HG02884 (cell line): ENCODE measurements around the gene HIBADH.

Experiments used
- ATAC-seq: cut with Tn5 transposase; IDR thresholded peaks from one replicate; pipeline ENCODE4 v1.9.1; 2021; ENCODE audit warnings: mild to moderate bottlenecking, moderate library complexity; ENCODE audit not compliant: unreplicated experiment

Gene HIBADH

DNA sequence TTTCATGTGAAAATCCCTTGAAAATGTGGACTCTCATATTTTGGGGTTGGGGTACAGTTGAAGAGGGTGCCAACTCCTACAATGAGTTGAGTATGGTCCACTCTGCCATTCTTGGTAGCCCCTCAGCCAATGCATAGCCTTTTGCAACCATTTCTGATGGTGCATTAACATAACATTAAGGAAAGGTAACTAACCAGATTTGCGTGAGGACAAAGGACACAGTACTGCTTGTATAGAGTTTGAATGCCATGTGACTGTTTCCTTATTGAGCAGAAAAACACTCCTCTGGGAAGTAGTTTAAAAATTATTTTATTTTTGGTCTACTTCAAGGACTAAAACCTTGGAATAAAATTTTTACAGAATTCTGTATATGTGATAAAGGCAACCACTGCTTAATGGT is 107.9 kb downstream of the HIBADH start:
- no peak for ATAC-seq

DNA sequence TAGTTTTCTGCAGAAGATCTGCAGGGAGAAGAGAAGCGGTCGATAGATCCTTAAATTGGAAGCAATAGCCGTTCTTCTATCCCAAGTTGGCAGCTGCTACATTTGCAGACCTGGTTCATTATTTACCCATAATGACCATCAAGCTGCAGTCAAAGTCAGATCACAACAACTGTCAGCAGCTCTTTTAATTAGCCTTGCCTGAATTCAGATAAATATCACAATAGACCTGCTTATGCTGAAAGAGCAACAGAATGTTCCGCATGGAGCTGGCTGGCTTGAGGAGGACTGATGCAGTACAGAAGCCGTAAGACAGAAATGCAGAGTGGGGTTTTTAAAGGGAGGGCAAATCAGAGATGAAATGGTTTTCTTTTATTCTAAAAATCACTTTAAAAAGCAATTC is 109.4 kb downstream of the HIBADH start:
- no peak for ATAC-seq

DNA sequence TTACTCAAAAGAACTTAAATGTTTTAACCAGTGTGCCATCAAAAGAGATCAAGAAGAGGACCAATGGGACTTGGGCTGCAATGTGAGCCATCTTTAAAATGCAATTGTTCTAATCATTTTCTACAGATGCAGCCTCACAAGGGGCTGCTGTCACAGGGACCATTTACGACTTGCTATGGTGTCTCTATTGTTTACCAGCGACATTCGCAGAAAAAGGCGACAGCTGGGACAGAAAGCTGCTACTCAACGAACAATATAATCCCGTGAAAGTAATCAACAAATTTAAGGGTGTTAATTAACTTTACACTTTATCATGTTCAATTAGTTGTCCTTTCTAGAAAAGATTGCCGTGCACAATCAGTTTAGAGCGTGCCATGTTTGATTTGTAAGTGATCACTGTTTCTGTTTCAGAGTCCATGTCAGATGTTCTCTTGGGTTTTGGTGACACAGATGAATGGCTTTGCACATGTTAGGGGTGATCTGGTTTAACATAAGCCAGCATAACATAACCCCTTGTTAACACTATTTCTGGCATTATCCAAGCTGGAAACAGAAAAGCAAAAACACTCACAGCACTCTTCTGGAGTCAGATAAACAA is 110.8 kb downstream of the HIBADH start:
- no peak for ATAC-seq

- ATAC-seq, result no peak
Measured at GRCh38 chr7:27549606-27550005, 113.1 kb downstream of the HIBADH start.

DNA sequence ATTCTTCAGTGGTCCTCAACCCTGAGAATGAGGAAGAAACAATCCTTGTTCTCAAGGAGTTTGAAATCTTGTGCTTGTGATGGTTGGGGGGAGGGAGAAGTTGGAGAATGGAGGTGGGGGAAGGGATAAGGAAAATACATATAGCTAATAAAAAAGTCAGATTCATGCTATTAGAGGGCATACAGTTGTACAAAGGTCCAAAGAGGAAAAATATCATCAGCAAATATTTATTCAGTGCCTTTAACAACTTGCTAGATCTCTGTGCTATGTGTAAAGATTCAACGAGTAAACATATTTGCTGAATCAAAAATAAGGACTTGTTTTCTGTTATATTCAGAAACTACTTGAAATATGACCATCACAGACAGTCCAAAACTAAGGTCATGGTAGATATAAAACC is 114.4 kb downstream of the HIBADH start:
- no peak for ATAC-seq

GRCh38 chr7:27547401-27547800 is 115.3 kb downstream of the HIBADH start:
- no peak for ATAC-seq

GRCh38 chr7:27546610-27547009 is 116.1 kb downstream of the HIBADH start:
- no peak for ATAC-seq

DNA sequence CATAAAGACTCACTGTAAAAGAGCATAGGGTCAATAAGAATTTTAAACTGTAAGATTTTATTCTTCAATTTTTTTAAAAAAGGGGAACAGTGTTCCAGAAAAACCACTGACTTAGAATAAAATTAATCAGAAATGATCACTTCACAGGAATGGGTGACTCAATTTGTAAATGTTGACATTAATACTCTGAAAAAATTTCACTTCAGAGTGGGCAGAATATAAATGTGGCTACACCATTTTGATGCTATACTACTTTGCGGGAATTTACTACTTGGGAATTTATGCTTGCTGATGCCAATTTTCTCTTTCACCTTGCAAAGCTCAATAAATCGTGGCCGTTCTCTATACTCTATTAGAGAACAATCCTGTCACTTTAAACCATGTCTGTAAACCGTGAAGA is 126.9 kb downstream of the HIBADH start:
- no peak for ATAC-seq

GRCh38 chr7:27533652-27534081 is 129.0 kb downstream of the HIBADH start:
- ATAC-seq, result no peak

GRCh38 chr7:27532314-27532713 is 130.4 kb downstream of the HIBADH start:
- no peak for ATAC-seq

GRCh38 chr7:27527348-27527714 is 135.4 kb downstream of the HIBADH start:
- no peak for ATAC-seq

GRCh38 chr7:27526611-27527347 is 135.9 kb downstream of the HIBADH start:
- no peak for ATAC-seq

DNA sequence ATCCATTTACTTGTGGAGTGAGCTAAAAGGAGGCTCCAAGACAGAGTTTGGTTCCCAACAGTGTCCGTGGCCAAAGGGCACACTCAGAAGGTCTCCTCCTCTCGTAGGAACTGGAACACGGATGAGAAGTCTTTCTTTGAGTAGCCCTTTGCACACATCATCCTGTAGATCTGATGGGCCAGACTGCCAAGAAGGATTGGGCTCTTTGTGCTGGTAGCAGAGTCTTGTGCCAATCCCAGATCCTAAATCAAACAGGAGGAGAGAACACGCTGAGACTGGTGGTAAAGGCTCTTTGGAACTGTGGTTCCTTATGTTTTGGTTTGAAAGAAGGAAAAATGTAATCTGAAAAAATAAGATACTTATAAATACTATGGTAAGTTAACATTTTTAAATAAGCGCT is 136.6 kb downstream of the HIBADH start:
- no peak for ATAC-seq

- no peak for ATAC-seq
Measured at GRCh38 chr7:27523321-27523720, 139.4 kb downstream of the HIBADH start.

DNA sequence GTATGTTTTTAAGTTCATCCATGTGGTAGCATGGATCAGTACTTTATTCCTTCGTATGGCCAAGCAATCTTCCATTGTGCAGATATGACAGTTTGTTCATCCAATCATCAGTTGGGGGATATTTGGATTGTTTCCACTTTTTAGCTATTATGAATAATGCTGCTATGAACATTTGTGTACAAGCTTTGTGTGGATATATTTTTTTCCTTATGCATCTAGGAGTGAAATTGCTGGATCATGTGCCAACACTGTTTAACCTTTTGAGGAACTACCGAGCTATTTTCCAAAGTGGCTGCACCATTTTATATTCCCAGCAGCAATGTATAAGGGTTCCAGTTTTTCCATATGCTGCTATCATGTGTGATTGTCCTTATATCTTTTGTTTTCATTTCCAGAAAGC is 140.1 kb downstream of the HIBADH start:
- no peak for ATAC-seq

- ATAC-seq, result no peak
Measured at GRCh38 chr7:27520815-27521790, 141.6 kb downstream of the HIBADH start.

DNA sequence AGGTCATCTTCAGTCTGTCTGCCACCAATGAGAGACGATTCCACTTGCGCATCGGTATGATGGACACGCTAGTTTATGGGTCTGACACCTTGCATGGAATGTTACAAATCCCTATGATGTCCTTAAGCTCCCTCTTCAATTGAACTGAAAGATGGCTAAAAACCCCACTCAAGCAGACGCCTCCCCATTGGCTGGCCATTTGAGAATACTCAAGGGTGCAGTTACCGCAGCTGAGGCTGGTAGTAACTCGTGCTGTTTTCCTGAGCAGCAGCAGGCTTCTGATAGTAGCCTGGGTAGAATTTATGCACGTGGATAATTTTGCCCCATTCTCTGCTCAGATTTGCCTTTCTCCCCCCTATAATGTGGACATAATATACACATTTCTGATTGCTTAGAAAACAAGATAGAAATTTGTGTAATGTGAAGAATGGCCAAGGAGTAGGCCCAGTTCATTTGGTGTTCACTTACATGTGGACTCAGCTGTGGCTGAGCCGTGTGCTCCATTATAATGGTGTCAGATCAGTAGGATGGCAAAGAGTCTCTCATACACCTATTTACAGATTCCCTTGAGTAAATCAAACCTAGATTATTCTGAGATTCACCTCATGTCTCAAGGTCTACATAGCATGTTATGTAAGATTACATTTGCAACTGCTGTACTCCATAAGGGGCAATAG is 142.8 kb downstream of the HIBADH start:
- ATAC-seq, result no peak

DNA sequence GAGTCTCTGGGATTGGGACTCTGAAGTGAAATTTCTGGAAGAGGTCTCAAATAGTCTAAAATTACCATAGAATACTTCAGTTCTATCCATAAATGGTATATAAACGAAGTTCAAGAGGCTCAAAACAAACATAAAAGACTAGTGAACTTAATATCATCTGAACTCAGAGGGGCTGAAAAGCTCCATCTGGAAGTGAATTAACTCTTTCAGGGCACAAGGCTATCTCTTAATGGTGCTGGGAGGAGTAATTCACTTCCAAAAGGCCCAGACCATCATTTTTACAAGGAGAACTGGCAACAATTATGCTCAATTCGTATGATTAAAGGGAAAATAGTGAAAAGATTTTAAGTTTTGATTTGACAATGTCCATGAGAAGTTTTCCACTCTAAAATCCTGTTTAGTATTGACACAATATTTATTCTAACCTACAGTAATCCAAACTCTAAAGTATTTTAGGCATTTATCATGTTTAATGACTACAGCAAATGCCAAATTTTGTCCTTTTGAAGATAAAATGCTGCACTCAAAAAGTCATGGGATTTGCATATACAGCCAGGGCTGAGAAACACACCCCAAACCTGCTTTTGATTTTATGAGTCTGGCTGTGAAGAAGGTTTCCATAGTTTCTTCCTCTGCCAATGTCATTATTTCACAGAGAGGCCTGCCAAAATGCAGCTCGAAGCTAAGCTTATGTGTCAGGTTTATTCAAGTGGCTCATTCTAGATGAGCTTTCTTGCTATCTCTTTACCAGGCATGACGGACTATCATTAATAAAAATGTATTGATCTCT is 143.9 kb downstream of the HIBADH start:
- ATAC-seq, result no peak

DNA sequence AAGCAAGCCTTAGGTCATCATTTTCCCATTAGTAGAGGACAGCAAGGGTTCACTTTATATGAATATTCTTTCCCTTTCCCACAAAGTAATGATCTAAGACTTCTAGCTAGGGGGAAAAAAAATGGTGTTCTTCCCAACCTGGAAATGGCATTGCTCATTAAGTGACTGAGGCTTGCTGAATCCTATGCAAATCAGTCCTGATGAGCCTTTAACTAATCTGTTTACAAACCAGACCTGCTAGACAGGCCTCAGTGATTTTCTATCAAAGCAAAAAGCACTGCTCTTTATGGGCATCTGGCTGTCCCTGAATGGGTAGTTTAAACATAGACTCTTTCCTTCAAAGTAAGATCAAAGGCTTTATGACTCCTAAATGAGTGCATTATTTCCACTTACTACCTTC is 146.3 kb downstream of the HIBADH start:
- ATAC-seq, result no peak

- no peak for ATAC-seq
Measured at GRCh38 chr7:27515933-27516332, 146.8 kb downstream of the HIBADH start.
